ENCODE data around the gene DDX39A.

Gene DDX39A

DNA sequence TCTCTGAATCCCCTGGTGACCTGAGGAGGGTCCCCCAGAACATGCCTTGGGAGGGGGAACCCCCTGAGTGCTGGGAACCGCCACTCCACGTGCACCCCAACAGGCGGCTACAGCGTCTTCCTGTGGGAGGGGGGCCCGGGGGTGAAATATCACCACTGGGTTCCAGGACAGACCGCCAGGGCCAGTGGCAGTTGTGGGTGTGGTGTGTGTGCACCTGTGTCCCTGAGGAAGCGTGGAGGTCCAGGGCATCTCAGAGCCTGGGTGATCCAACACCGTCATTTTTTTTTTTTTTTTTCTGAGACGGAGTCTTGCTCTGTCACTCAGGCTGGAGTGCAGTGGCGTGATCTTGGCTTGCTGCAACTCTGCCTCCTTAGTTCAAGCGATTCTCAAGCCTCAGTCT, 33.6 kb downstream of the DDX39A start:
- H3K4me3 ChIP-seq (ENCODE audit: low read depth, low read length): no peak overlapping the region
- TF ChIP-seq, protein P1, sequence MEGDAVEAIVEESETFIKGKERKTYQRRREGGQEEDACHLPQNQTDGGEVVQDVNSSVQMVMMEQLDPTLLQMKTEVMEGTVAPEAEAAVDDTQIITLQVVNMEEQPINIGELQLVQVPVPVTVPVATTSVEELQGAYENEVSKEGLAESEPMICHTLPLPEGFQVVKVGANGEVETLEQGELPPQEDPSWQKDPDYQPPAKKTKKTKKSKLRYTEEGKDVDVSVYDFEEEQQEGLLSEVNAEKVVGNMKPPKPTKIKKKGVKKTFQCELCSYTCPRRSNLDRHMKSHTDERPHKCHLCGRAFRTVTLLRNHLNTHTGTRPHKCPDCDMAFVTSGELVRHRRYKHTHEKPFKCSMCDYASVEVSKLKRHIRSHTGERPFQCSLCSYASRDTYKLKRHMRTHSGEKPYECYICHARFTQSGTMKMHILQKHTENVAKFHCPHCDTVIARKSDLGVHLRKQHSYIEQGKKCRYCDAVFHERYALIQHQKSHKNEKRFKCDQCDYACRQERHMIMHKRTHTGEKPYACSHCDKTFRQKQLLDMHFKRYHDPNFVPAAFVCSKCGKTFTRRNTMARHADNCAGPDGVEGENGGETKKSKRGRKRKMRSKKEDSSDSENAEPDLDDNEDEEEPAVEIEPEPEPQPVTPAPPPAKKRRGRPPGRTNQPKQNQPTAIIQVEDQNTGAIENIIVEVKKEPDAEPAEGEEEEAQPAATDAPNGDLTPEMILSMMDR (IDR thresholded peaks at IDR 0.05; ENCODE audit: low read depth, low read length): no peak
- no peak overlapping the region for H3K27ac ChIP-seq
- H3K36me3 ChIP-seq: no peaks in the 10 kb centered on the region
- H3K9me3 ChIP-seq (ENCODE audit: severe bottlenecking): no peaks in the 10 kb centered on the region
- DNase-seq: no peak
- no peaks in the 10 kb centered on the region for H3K27me3 ChIP-seq (ENCODE audit: insufficient read depth, low read depth, severe bottlenecking)

DNA sequence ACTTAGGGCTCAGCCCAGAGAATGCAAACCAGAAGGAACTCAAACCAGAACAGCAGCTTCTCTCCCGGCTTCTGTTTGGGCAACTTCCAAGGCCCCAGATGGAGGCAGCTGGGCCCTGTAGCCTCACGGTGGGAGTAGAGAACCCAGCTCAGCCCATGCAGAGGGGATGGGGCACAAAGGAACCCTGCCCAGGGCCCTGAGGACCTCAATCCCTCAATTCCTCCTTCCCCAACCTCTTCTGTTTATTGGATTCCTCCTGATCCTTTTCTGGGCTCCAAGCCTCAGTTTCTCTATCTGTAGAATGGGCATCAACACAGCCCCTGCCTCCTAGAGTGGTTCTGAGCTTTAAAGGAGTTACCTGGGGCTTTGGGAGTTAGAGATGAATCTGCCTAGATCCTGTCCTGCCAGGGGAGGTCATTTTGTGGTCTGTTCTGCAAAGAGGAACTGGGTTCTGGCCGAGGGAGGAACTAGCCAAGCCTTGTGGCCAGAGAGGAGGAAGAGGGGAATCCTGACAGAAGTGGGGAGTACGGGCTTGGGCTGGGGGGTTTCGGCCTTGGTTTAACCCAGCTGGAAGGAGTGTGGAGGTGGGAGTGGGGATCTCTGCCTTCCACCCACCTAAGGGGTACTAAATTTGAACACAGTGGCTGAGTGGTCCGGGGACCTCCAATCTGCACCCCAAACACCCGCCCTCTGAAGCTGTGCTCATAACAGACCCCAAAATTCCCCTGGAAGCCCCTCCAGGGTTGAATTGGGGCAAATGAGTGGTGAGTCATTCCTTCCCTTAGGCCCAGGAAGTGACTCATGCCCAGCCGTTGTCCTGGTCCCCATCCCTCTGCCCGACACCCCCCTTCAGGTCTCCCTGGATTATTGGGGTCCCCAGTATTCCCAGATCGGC, 35.2 kb downstream of the DDX39A start:
- TF ChIP-seq, protein P1 (IDR thresholded peaks at IDR 0.05; ENCODE audit: low read depth, low read length): no peak
- no peaks in the 10 kb centered on the region for H3K27me3 ChIP-seq (ENCODE audit: insufficient read depth, low read depth, severe bottlenecking)
- no peak overlapping the region for H3K27ac ChIP-seq
- no peaks in the 10 kb centered on the region for H3K36me3 ChIP-seq
- H3K4me3 ChIP-seq (ENCODE audit: low read depth, low read length): no peak overlapping the region
- no peak for DNase-seq
- H3K9me3 ChIP-seq (ENCODE audit: severe bottlenecking): no peaks in the 10 kb centered on the region

DNA sequence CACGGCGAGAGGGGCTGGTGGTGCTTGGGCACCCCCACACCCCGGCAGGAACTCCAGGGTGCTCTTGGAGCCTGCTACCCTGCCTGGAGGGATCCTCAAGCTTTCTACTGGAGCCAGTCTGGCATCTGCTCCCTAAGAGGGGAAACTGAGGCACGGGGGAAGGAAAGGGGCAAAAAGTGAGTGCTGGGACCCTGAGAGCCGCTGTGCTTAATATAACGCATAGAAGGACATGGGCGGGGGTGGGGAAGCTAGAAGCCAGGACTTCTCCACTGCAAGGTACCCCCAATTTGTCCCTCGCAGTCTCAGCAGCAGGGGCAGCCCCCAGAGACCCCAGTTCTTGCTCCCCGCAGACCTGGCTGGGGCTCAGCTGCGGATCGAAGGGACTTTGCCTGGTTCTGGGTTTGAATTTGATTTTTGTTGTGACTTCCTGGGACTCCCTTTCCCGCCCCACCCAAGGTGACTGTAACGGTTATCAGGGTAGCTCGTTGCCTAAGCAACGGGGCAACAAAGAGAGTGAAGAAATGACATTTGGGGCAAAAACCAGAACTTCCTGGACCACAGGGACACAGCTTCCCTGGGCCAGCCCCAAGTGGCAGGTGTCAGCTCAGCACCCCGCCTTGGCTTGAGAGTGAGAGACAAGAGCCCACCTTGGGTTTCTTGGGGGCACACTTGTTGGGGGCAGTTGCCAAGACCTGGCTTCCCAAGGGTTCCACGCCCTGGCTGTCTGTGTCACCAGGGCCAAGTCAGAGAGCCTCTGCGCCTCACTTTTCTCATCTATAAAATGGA, 37.3 kb downstream of the DDX39A start:
- Histone ChIP-seq H3K27ac (no peak overlapping the region), H3K9me3 (ENCODE audit: severe bottlenecking) (no peaks in the 10 kb centered on the region), H3K27me3 (ENCODE audit: insufficient read depth, low read depth, severe bottlenecking) (no peaks in the 10 kb centered on the region), H3K4me3 (ENCODE audit: low read depth, low read length) (no peak overlapping the region), H3K36me3 (no peaks in the 10 kb centered on the region)
- TF ChIP-seq, protein P1 (IDR thresholded peaks at IDR 0.05; ENCODE audit: low read depth, low read length): no peak
- no peak for DNase-seq

DNA sequence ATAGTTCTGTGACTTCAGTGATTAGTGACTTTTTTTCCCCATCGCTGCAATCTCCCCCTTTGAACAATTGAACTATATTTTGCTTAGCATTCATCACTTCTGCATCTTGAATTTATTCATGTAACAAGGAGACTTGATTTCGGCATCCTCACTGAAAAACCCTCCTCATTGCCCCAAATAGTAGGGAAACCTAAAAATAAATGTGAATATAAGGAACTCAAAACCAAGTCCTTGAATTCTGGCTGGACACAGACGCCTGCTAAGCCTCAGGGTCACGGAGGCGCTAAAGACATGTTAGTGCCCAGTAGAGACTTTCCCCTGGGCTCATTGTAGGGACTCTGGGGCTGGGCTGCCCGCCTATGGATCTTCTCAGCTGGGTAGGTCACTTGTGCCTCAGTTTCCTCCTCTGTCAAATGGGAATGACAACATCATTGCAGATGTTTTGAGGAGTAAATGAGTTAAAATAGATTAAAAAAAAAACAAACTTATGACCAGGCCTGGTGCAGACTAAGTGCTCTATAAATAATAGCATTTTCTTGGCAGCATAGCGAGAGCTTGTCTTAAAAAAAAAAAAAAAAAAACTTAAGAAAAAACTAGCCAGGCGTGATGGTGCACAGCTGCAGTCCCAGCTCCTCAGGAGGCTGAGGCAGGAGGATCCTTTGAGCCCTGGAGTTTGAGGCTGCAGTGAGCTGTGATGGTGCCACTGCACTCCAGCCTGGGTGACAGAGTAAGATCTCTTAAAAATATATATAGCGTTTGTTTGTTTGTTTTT, 39.7 kb downstream of the DDX39A start:
- TF ChIP-seq, protein P1 (IDR thresholded peaks at IDR 0.05; ENCODE audit: low read depth, low read length): no peak
- no peak for DNase-seq
- H3K27me3 ChIP-seq (ENCODE audit: insufficient read depth, low read depth, severe bottlenecking): no peaks in the 10 kb centered on the region
- H3K9me3 ChIP-seq (ENCODE audit: severe bottlenecking): no peaks in the 10 kb centered on the region
- no peaks in the 10 kb centered on the region for H3K36me3 ChIP-seq
- no peak overlapping the region for H3K27ac ChIP-seq
- no peak overlapping the region for H3K4me3 ChIP-seq (ENCODE audit: low read depth, low read length)

DNA sequence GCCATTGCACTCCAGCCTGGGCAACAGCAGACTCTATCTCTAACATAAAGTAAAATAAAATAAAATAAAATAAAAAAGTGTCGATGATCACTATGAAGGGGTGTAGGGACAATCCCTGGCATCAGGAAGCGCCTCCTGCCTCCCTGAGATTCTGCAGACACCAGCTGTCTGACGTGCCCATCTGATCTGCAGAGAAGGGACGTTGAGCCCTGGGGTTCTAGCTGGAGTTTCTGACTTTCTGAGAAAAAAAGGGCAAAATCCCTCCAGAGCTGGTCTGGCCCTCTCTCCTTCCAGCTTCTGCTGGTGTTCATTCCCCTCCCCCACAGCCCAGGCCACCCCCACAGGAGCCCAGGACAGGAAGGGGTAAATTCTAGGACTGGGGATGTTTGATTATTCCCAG, 40.3 kb downstream of the DDX39A start:
- Histone ChIP-seq H3K36me3 (no peaks in the 10 kb centered on the region), H3K27ac (no peak overlapping the region), H3K27me3 (ENCODE audit: insufficient read depth, low read depth, severe bottlenecking) (no peaks in the 10 kb centered on the region), H3K9me3 (ENCODE audit: severe bottlenecking) (no peaks in the 10 kb centered on the region), H3K4me3 (ENCODE audit: low read depth, low read length) (no peak overlapping the region)
- TF ChIP-seq, protein P1 (IDR thresholded peaks at IDR 0.05; ENCODE audit: low read depth, low read length): no peak
- DNase-seq: no peak

All from WERI-Rb-1 (cell line).